Measurements from ENCODE around the gene OR1K1.
A peak's percentile ranks its signal among the peaks of the same experiment; 100 is the strongest.

The OR1K1 gene

GRCh38 chr9:122800066-122801060, at the start of gene OR1K1:
Gene OR1K1, plus strand, starts transcription at chr9:122800123. Its CDS starts 0 bp downstream, at chr9:122800123.
- DNase-seq (ENCODE audit: low read depth) = no peak
- no peak within 1 kb of the TSS for H3K4me3 ChIP-seq (replicated peaks; ENCODE audit: low read depth, low read length)
- TF ChIP-seq, protein P1, sequence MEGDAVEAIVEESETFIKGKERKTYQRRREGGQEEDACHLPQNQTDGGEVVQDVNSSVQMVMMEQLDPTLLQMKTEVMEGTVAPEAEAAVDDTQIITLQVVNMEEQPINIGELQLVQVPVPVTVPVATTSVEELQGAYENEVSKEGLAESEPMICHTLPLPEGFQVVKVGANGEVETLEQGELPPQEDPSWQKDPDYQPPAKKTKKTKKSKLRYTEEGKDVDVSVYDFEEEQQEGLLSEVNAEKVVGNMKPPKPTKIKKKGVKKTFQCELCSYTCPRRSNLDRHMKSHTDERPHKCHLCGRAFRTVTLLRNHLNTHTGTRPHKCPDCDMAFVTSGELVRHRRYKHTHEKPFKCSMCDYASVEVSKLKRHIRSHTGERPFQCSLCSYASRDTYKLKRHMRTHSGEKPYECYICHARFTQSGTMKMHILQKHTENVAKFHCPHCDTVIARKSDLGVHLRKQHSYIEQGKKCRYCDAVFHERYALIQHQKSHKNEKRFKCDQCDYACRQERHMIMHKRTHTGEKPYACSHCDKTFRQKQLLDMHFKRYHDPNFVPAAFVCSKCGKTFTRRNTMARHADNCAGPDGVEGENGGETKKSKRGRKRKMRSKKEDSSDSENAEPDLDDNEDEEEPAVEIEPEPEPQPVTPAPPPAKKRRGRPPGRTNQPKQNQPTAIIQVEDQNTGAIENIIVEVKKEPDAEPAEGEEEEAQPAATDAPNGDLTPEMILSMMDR (IDR thresholded peaks at IDR 0.05; ENCODE audit: low read length, missing control alignments) = no peak

DNA sequence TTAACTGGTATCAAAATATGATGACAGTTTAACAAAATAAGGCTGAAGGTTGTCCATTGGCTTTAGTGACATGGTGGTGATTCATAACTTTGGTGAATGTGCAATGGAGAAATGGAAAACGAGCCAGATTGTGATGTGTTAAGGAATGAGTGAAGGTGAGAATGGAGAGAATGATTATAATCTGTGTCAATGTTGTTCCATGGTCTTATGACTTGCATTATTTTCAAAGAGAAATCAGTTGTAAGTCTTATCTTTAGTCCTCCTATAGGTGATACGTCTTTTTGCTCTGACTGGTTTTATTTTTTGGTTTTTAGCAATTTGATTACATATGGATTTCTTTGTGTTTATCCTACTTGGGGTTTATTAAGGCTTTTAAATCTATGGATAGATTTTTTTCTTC, 45.1 kb upstream of the OR1K1 start:
- H3K4me3 ChIP-seq (replicated peaks; ENCODE audit: low read depth, low read length) = no peak overlapping the region
- no peak for DNase-seq (ENCODE audit: low read depth)
- TF ChIP-seq, protein P1 (IDR thresholded peaks at IDR 0.05; ENCODE audit: low read length, missing control alignments) = no peak

- TF ChIP-seq, protein P1 (IDR thresholded peaks at IDR 0.05; ENCODE audit: low read length, missing control alignments) = no peak
- no peak overlapping the region for H3K4me3 ChIP-seq (replicated peaks; ENCODE audit: low read depth, low read length)
- no peak for DNase-seq (ENCODE audit: low read depth)
Observed at GRCh38 chr9:122767817-122768216, 32.1 kb upstream of the OR1K1 start.

GRCh38 chr9:122777052-122777451, 22.9 kb upstream of the OR1K1 start:
- DNase-seq (ENCODE audit: low read depth) = no peak
- TF ChIP-seq, protein P1 (IDR thresholded peaks at IDR 0.05; ENCODE audit: low read length, missing control alignments) = no peak
- H3K4me3 ChIP-seq (replicated peaks; ENCODE audit: low read depth, low read length) = no peak overlapping the region

DNA sequence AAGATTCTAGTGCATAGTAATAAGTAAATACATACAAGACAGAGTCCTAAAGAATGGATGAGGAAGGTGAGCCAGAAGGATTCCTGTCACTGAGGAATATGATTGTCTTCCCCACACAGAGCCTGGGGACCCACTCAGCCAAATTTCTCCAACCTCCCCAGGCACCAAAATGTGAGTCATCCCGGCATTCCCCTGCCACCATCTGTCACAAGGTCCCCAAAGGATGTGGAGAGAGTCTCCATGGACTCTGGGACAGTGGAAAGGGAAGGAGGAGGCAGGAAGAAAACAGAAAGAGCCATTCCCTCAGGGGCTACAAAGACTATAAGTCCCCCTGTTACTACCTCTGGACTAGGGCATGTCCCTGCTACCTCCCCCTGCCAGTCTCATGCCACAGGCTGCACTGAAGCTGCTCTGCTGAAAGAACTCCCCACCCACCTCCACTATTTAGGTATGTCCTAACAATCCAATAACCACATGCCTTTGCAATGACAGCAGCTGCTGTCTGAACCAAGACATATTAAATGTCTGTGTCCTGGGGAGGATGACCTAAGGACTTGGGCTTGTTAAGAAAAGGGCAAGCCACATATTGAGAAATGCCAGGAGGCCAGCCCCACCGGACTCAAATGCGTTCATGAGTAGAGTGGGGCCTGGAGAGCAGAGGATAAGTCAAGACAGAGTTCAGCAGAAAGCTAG, 21.8 kb upstream of the OR1K1 start:
- TF ChIP-seq, protein P1 (IDR thresholded peaks at IDR 0.05; ENCODE audit: low read length, missing control alignments) = no peak
- peak; percentile 8 for DNase-seq (ENCODE audit: low read depth)
- no peak overlapping the region for H3K4me3 ChIP-seq (replicated peaks; ENCODE audit: low read depth, low read length)

GRCh38 chr9:122779181-122779580, 20.7 kb upstream of the OR1K1 start:
- no peak overlapping the region for H3K4me3 ChIP-seq (replicated peaks; ENCODE audit: low read depth, low read length)
- DNase-seq (ENCODE audit: low read depth) = no peak
- TF ChIP-seq, protein P1 (IDR thresholded peaks at IDR 0.05; ENCODE audit: low read length, missing control alignments) = no peak
